NCI-H446 treated with DMSO at 0.1 percent for 48 hours (cell line): ENCODE measurements around the gene FBLN2.
"Not testable (repeated sequence)": the region's sequence is repeated elsewhere in the genome, so short reads cannot be mapped to it uniquely, and the experiment has no call there.

Experiments used
- DNase-seq: peaks from one replicate; lab custom pipeline; 2025; lab: John Stamatoyannopoulos, UW

FBLN2 gene

GRCh38 chr3:13513913-13514517, 34.9 kb upstream of the FBLN2 start:
- no peak for DNase-seq

GRCh38 chr3:13514639-13515435, 34.1 kb upstream of the FBLN2 start:
- DNase-seq = no peak

GRCh38 chr3:13515786-13516759, 32.9 kb upstream of the FBLN2 start:
- DNase-seq = no peak

- no peak for DNase-seq
Measured at GRCh38 chr3:13516760-13517135, 32.2 kb upstream of the FBLN2 start.

- no peak for DNase-seq
Measured at GRCh38 chr3:13517253-13517977, 31.5 kb upstream of the FBLN2 start.

GRCh38 chr3:13518516-13518953, 30.4 kb upstream of the FBLN2 start:
- DNase-seq = peak; percentile 91

GRCh38 chr3:13519006-13519791, 29.7 kb upstream of the FBLN2 start:
- DNase-seq = no peak

- no peak for DNase-seq
Measured at GRCh38 chr3:13520326-13520880, 28.5 kb upstream of the FBLN2 start.

GRCh38 chr3:13521309-13521708, 27.6 kb upstream of the FBLN2 start:
- no peak for DNase-seq

- not testable (repeated sequence) for DNase-seq
Measured at GRCh38 chr3:13521749-13522148, 27.2 kb upstream of the FBLN2 start.

GRCh38 chr3:13522236-13522635, 26.7 kb upstream of the FBLN2 start:
- no peak for DNase-seq

GRCh38 chr3:13524979-13525669, 23.8 kb upstream of the FBLN2 start:
- no peak for DNase-seq

- DNase-seq = no peak
Measured at GRCh38 chr3:13525827-13526625, 22.9 kb upstream of the FBLN2 start.

- no peak for DNase-seq
Measured at GRCh38 chr3:13526626-13526949, 22.3 kb upstream of the FBLN2 start.

- peak; percentile 53 for DNase-seq
Measured at GRCh38 chr3:13528217-13528867, 20.6 kb upstream of the FBLN2 start.

- DNase-seq = no peak
Measured at GRCh38 chr3:13529196-13530112, 19.5 kb upstream of the FBLN2 start.

- no peak for DNase-seq
Measured at GRCh38 chr3:13530241-13531009, 18.5 kb upstream of the FBLN2 start.
